OCI-LY7 (cell line): ENCODE measurements around the gene CISD3.

ENCODE experiments used
- EZH2phosphoT487 ChIP-seq: fragments of 200-600 bp; sonication (generic); IDR thresholded peaks from 2 replicates; pipeline ENCODE4 v1.6.1; 2018; ENCODE audit warnings: low read depth, borderline replicate concordance, mild to moderate bottlenecking, mixed run types, antibody characterized with exemption, low read length, moderate library complexity, mixed read lengths
- TF ChIP-seq, protein P1 (sequence below): fragments of 200-600 bp; sonication (generic); conservative IDR thresholded peaks from 2 replicates; pipeline ENCODE4 v1.5.1; 2014; ENCODE audit warnings: mild to moderate bottlenecking, antibody characterized with exemption, low read length, moderate library complexity, mixed read lengths

DNA sequence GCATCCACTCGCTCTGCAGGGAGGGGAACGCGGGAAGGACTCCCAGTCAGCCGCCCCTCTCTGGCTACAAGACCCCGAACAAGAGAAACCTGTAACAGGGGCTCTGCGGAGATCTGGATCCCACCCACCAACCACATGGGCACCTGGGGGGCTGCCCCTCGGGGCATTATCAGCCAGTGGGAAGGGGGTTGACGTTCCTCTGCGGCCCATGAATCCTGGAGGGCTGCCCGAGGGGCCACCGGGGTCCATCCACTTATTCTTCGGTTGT lies 19.8 kb downstream of the CISD3 start:
- TF ChIP-seq, protein P1, sequence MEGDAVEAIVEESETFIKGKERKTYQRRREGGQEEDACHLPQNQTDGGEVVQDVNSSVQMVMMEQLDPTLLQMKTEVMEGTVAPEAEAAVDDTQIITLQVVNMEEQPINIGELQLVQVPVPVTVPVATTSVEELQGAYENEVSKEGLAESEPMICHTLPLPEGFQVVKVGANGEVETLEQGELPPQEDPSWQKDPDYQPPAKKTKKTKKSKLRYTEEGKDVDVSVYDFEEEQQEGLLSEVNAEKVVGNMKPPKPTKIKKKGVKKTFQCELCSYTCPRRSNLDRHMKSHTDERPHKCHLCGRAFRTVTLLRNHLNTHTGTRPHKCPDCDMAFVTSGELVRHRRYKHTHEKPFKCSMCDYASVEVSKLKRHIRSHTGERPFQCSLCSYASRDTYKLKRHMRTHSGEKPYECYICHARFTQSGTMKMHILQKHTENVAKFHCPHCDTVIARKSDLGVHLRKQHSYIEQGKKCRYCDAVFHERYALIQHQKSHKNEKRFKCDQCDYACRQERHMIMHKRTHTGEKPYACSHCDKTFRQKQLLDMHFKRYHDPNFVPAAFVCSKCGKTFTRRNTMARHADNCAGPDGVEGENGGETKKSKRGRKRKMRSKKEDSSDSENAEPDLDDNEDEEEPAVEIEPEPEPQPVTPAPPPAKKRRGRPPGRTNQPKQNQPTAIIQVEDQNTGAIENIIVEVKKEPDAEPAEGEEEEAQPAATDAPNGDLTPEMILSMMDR, result no peak
- no peak for TF ChIP-seq EZH2phosphoT487
